ENCODE results near the gene CWC22.

DNA sequence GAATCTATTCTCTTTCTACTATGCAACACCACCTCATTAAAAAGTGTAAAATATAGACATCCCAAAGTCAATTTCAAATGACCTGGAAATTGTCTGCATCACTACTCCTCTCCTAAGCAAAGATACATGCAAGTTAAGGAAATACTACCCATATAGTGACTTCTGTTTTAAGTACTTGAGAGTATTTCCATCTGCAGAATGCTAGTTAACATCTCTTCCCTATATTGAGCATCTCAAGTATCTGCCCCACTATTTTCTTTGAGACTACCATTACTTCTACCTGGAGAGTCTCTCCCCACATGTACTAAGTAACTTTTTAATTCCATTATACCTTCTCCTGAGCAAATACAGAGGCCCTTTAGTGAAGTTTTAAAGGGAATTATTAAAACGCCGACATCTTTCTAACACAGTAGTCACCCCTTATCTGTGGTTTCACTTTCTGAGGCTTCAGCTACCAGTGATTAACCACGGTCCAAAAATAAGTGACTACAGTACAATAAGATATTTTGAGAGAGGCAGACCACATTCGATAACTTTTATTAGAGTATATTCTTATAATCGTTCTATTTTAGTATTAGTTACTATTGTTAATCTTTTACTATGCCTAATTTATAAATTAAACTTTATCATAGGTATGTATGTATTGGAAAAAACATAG lies 21.8 kb downstream of the CWC22 start:
- TF ChIP-seq, protein P1, sequence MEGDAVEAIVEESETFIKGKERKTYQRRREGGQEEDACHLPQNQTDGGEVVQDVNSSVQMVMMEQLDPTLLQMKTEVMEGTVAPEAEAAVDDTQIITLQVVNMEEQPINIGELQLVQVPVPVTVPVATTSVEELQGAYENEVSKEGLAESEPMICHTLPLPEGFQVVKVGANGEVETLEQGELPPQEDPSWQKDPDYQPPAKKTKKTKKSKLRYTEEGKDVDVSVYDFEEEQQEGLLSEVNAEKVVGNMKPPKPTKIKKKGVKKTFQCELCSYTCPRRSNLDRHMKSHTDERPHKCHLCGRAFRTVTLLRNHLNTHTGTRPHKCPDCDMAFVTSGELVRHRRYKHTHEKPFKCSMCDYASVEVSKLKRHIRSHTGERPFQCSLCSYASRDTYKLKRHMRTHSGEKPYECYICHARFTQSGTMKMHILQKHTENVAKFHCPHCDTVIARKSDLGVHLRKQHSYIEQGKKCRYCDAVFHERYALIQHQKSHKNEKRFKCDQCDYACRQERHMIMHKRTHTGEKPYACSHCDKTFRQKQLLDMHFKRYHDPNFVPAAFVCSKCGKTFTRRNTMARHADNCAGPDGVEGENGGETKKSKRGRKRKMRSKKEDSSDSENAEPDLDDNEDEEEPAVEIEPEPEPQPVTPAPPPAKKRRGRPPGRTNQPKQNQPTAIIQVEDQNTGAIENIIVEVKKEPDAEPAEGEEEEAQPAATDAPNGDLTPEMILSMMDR (IDR thresholded peaks at IDR 0.05; ENCODE audit: low read length) = no peak
- TF ChIP-seq EZH2 (optimal IDR thresholded peaks at IDR 0.05; ENCODE audit: low read depth, low read length) (no peak), EZH2phosphoT487 (IDR thresholded peaks at IDR 0.05; ENCODE audit: low read length) (no peak)

Data from MM.1S (cell line).